ENCODE data around the gene SDCCAG8.

- TF ChIP-seq BRCA1 (IDR thresholded peaks at IDR 0.05; ENCODE audit: low read depth, low read length) (no peak), ZNF274 (IDR thresholded peaks at IDR 0.05; ENCODE audit: borderline replicate concordance, extremely low read depth, low read length) (no peak), SP1 (IDR thresholded peaks at IDR 0.05; ENCODE audit: low read depth, low read length) (no peak), KDM4A (IDR thresholded peaks at IDR 0.05; ENCODE audit: low read depth, low read length, severe bottlenecking) (no peak)
- TF ChIP-seq, protein P1, sequence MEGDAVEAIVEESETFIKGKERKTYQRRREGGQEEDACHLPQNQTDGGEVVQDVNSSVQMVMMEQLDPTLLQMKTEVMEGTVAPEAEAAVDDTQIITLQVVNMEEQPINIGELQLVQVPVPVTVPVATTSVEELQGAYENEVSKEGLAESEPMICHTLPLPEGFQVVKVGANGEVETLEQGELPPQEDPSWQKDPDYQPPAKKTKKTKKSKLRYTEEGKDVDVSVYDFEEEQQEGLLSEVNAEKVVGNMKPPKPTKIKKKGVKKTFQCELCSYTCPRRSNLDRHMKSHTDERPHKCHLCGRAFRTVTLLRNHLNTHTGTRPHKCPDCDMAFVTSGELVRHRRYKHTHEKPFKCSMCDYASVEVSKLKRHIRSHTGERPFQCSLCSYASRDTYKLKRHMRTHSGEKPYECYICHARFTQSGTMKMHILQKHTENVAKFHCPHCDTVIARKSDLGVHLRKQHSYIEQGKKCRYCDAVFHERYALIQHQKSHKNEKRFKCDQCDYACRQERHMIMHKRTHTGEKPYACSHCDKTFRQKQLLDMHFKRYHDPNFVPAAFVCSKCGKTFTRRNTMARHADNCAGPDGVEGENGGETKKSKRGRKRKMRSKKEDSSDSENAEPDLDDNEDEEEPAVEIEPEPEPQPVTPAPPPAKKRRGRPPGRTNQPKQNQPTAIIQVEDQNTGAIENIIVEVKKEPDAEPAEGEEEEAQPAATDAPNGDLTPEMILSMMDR (IDR thresholded peaks at IDR 0.05; ENCODE audit: control extremely low read depth in 1 of 3, insufficient read depth in 1 of 3, low read depth in 1 of 3, low read length in 3 of 3): no peak
- TF ChIP-seq, protein P2, sequence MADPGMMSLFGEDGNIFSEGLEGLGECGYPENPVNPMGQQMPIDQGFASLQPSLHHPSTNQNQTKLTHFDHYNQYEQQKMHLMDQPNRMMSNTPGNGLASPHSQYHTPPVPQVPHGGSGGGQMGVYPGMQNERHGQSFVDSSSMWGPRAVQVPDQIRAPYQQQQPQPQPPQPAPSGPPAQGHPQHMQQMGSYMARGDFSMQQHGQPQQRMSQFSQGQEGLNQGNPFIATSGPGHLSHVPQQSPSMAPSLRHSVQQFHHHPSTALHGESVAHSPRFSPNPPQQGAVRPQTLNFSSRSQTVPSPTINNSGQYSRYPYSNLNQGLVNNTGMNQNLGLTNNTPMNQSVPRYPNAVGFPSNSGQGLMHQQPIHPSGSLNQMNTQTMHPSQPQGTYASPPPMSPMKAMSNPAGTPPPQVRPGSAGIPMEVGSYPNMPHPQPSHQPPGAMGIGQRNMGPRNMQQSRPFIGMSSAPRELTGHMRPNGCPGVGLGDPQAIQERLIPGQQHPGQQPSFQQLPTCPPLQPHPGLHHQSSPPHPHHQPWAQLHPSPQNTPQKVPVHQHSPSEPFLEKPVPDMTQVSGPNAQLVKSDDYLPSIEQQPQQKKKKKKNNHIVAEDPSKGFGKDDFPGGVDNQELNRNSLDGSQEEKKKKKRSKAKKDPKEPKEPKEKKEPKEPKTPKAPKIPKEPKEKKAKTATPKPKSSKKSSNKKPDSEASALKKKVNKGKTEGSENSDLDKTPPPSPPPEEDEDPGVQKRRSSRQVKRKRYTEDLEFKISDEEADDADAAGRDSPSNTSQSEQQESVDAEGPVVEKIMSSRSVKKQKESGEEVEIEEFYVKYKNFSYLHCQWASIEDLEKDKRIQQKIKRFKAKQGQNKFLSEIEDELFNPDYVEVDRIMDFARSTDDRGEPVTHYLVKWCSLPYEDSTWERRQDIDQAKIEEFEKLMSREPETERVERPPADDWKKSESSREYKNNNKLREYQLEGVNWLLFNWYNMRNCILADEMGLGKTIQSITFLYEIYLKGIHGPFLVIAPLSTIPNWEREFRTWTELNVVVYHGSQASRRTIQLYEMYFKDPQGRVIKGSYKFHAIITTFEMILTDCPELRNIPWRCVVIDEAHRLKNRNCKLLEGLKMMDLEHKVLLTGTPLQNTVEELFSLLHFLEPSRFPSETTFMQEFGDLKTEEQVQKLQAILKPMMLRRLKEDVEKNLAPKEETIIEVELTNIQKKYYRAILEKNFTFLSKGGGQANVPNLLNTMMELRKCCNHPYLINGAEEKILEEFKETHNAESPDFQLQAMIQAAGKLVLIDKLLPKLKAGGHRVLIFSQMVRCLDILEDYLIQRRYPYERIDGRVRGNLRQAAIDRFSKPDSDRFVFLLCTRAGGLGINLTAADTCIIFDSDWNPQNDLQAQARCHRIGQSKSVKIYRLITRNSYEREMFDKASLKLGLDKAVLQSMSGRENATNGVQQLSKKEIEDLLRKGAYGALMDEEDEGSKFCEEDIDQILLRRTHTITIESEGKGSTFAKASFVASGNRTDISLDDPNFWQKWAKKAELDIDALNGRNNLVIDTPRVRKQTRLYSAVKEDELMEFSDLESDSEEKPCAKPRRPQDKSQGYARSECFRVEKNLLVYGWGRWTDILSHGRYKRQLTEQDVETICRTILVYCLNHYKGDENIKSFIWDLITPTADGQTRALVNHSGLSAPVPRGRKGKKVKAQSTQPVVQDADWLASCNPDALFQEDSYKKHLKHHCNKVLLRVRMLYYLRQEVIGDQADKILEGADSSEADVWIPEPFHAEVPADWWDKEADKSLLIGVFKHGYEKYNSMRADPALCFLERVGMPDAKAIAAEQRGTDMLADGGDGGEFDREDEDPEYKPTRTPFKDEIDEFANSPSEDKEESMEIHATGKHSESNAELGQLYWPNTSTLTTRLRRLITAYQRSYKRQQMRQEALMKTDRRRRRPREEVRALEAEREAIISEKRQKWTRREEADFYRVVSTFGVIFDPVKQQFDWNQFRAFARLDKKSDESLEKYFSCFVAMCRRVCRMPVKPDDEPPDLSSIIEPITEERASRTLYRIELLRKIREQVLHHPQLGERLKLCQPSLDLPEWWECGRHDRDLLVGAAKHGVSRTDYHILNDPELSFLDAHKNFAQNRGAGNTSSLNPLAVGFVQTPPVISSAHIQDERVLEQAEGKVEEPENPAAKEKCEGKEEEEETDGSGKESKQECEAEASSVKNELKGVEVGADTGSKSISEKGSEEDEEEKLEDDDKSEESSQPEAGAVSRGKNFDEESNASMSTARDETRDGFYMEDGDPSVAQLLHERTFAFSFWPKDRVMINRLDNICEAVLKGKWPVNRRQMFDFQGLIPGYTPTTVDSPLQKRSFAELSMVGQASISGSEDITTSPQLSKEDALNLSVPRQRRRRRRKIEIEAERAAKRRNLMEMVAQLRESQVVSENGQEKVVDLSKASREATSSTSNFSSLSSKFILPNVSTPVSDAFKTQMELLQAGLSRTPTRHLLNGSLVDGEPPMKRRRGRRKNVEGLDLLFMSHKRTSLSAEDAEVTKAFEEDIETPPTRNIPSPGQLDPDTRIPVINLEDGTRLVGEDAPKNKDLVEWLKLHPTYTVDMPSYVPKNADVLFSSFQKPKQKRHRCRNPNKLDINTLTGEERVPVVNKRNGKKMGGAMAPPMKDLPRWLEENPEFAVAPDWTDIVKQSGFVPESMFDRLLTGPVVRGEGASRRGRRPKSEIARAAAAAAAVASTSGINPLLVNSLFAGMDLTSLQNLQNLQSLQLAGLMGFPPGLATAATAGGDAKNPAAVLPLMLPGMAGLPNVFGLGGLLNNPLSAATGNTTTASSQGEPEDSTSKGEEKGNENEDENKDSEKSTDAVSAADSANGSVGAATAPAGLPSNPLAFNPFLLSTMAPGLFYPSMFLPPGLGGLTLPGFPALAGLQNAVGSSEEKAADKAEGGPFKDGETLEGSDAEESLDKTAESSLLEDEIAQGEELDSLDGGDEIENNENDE (IDR thresholded peaks at IDR 0.05; ENCODE audit: insufficient replicate concordance, low read length): no peak
- TF ChIP-seq, protein P3, sequence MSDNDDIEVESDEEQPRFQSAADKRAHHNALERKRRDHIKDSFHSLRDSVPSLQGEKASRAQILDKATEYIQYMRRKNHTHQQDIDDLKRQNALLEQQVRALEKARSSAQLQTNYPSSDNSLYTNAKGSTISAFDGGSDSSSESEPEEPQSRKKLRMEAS (IDR thresholded peaks at IDR 0.05): no peak
These were observed 5.5 kb downstream of the SDCCAG8 start for GRCh38 chr1:243261390-243261789.

Measured in H1 (cell line).